ENCODE data around the gene SLIT3. TPM values are rescaled to one million over a fixed set of nuclear protein-coding genes. Genes with fewer than 3 reads are reported as not detected.
A peak's percentile ranks its signal among the peaks of the same experiment; 100 is the strongest.
"Not testable (repeated sequence)": the region's sequence is repeated elsewhere in the genome, so short reads cannot be mapped to it uniquely, and the experiment has no call there.

The SLIT3 gene
- total and polyA plus RNA-seq, 5 donors from 2014 or later, result not detected

- no peaks in the 10 kb centered on the region for H3K9me3 ChIP-seq (ENCODE audit: control insufficient read depth in 2 of 2, low read length in 2 of 2)
- no peaks in the 10 kb centered on the region for H3K27me3 ChIP-seq (ENCODE audit: control insufficient read depth, insufficient read depth, low read length)
- no peak overlapping the region for H3K27ac ChIP-seq (ENCODE audit: insufficient read depth, low read length, poor library complexity, severe bottlenecking)
- no peak for ATAC-seq (ENCODE audit: low read depth in 2 of 2)
- no peak for DNase-seq
- no peak overlapping the region for H3K4me3 ChIP-seq (ENCODE audit: low read depth, low read length)
- no peaks in the 10 kb centered on the region for H3K27me3 Mint-ChIP-seq
- no peak overlapping the region for H3K27ac Mint-ChIP-seq
- H3K4me1 ChIP-seq (ENCODE audit: control insufficient read depth, insufficient read depth, low read length, poor library complexity, severe bottlenecking), result no peaks in the 10 kb centered on the region
- H3K9me3 Mint-ChIP-seq, result peaks cover 0 to 5% (median 0%) of the 10 kb centered on the region in 7 donors
- no peaks in the 10 kb centered on the region for H3K36me3 Mint-ChIP-seq
- no peaks in the 10 kb centered on the region for H3K36me3 ChIP-seq (ENCODE audit: control insufficient read depth, insufficient read depth, low read length)
- H3K4me3 Mint-ChIP-seq, result no peak overlapping the region
- no peaks in the 10 kb centered on the region for H3K4me1 Mint-ChIP-seq
These were observed 548.3 kb downstream of the SLIT3 start for GRCh38 chr5:168752416-168753190.

- Mint-ChIP-seq H3K27ac (no peak overlapping the region), H3K27me3 (no peaks in the 10 kb centered on the region), H3K4me1 (no peaks in the 10 kb centered on the region), H3K9me3 (peaks cover 0 to 7% (median 0%) of the 10 kb centered on the region in 7 donors), H3K36me3 (no peaks in the 10 kb centered on the region), H3K4me3 (no peak overlapping the region)
- DNase-seq (no peak), ATAC-seq (ENCODE audit: low read depth in 2 of 2) (no peak)
- Histone ChIP-seq H3K36me3 (ENCODE audit: control insufficient read depth, insufficient read depth, low read length) (no peaks in the 10 kb centered on the region), H3K9me3 (ENCODE audit: control insufficient read depth in 2 of 2, low read length in 2 of 2) (no peaks in the 10 kb centered on the region), H3K27me3 (ENCODE audit: control insufficient read depth, insufficient read depth, low read length) (no peaks in the 10 kb centered on the region), H3K4me1 (ENCODE audit: control insufficient read depth, insufficient read depth, low read length, poor library complexity, severe bottlenecking) (no peaks in the 10 kb centered on the region), H3K27ac (ENCODE audit: insufficient read depth, low read length, poor library complexity, severe bottlenecking) (no peak overlapping the region), H3K4me3 (ENCODE audit: low read depth, low read length) (no peak overlapping the region)
These were observed 548.9 kb downstream of the SLIT3 start for GRCh38 chr5:168752012-168752411.

- H3K4me3 Mint-ChIP-seq, result no peak overlapping the region
- H3K36me3 ChIP-seq (ENCODE audit: control insufficient read depth, insufficient read depth, low read length), result no peaks in the 10 kb centered on the region
- ATAC-seq (ENCODE audit: low read depth in 2 of 2), result no peak
- H3K27me3 Mint-ChIP-seq, result no peaks in the 10 kb centered on the region
- peaks cover 0 to 8% (median 1%) of the 10 kb centered on the region in 7 donors for H3K9me3 Mint-ChIP-seq
- no peak for DNase-seq
- no peak overlapping the region for H3K27ac ChIP-seq (ENCODE audit: insufficient read depth, low read length, poor library complexity, severe bottlenecking)
- no peak overlapping the region for H3K27ac Mint-ChIP-seq
- no peaks in the 10 kb centered on the region for H3K4me1 ChIP-seq (ENCODE audit: control insufficient read depth, insufficient read depth, low read length, poor library complexity, severe bottlenecking)
- no peaks in the 10 kb centered on the region for H3K36me3 Mint-ChIP-seq
- no peaks in the 10 kb centered on the region for H3K27me3 ChIP-seq (ENCODE audit: control insufficient read depth, insufficient read depth, low read length)
- H3K4me3 ChIP-seq (ENCODE audit: low read depth, low read length), result no peak overlapping the region
- H3K9me3 ChIP-seq (ENCODE audit: control insufficient read depth in 2 of 2, low read length in 2 of 2), result no peaks in the 10 kb centered on the region
- H3K4me1 Mint-ChIP-seq, result no peaks in the 10 kb centered on the region
These were observed 550.0 kb downstream of the SLIT3 start for GRCh38 chr5:168750926-168751325.

DNA sequence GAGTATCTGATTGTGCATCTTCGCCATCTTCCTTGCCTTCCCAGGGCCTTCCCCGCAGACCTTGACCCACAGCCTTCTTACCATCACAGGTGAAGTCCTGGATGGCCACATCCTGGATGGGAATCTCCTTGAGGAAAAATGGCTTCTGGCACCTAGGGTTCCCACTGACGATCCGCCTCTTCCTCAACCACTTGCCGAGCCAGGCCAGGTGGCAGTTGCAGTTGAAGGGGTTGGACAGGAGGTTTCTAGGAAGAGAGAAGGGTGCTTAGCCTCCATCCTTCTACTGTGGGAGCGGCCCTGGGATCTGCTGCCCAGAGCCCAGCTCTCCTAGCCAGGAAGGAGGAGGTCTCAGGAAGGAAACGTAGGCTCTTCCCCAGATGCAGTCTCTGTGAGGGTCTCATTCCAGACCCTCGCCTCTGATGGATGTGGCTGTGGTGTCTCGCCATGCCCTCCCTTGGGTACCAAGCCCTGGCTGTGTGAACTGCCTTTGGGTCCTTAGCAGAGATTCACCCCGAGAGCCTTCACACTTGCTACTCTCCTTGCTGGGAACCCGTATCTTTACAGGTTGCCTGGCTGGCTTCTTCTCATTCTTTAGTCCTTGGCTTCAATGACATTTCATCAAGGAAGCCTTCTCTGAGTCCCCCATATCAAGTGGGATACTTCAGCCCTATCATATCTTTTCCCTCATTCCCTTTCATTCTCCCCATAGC, 551.4 kb downstream of the SLIT3 start:
- Histone ChIP-seq H3K36me3 (ENCODE audit: control insufficient read depth, insufficient read depth, low read length) (no peaks in the 10 kb centered on the region), H3K9me3 (ENCODE audit: control insufficient read depth in 2 of 2, low read length in 2 of 2) (no peaks in the 10 kb centered on the region), H3K27ac (ENCODE audit: insufficient read depth, low read length, poor library complexity, severe bottlenecking) (no peak overlapping the region), H3K4me3 (ENCODE audit: low read depth, low read length) (no peak overlapping the region), H3K27me3 (ENCODE audit: control insufficient read depth, insufficient read depth, low read length) (no peaks in the 10 kb centered on the region), H3K4me1 (ENCODE audit: control insufficient read depth, insufficient read depth, low read length, poor library complexity, severe bottlenecking) (no peaks in the 10 kb centered on the region)
- no peak overlapping the region for H3K4me3 Mint-ChIP-seq
- ATAC-seq (ENCODE audit: low read depth in 2 of 2) (no peak), DNase-seq (no peak)
- H3K9me3 Mint-ChIP-seq, result peaks cover 0 to 8% (median 2%) of the 10 kb centered on the region in 7 donors
- H3K27ac Mint-ChIP-seq, result no peak overlapping the region
- H3K4me1 Mint-ChIP-seq, result no peaks in the 10 kb centered on the region
- no peaks in the 10 kb centered on the region for H3K27me3 Mint-ChIP-seq
- no peaks in the 10 kb centered on the region for H3K36me3 Mint-ChIP-seq

- no peaks in the 10 kb centered on the region for H3K27me3 Mint-ChIP-seq
- Histone ChIP-seq H3K4me1 (ENCODE audit: control insufficient read depth, insufficient read depth, low read length, poor library complexity, severe bottlenecking) (no peaks in the 10 kb centered on the region), H3K4me3 (ENCODE audit: low read depth, low read length) (no peak overlapping the region), H3K27ac (ENCODE audit: insufficient read depth, low read length, poor library complexity, severe bottlenecking) (no peak overlapping the region), H3K27me3 (ENCODE audit: control insufficient read depth, insufficient read depth, low read length) (no peaks in the 10 kb centered on the region), H3K36me3 (ENCODE audit: control insufficient read depth, insufficient read depth, low read length) (no peaks in the 10 kb centered on the region), H3K9me3 (ENCODE audit: control insufficient read depth in 2 of 2, low read length in 2 of 2) (no peaks in the 10 kb centered on the region)
- no peak for ATAC-seq (ENCODE audit: low read depth in 2 of 2)
- no peak overlapping the region for H3K27ac Mint-ChIP-seq
- no peaks in the 10 kb centered on the region for H3K36me3 Mint-ChIP-seq
- H3K4me3 Mint-ChIP-seq, result no peak overlapping the region
- peaks cover 0 to 8% (median 2%) of the 10 kb centered on the region in 7 donors for H3K9me3 Mint-ChIP-seq
- H3K4me1 Mint-ChIP-seq, result no peaks in the 10 kb centered on the region
- DNase-seq, result peak in 1 of 3 donors; percentile 33
These were observed 552.8 kb downstream of the SLIT3 start for GRCh38 chr5:168747987-168748777.

- ATAC-seq (ENCODE audit: low read depth in 2 of 2), result no peak
These were observed 553.9 kb downstream of the SLIT3 start for GRCh38 chr5:168746893-168747640.

DNA sequence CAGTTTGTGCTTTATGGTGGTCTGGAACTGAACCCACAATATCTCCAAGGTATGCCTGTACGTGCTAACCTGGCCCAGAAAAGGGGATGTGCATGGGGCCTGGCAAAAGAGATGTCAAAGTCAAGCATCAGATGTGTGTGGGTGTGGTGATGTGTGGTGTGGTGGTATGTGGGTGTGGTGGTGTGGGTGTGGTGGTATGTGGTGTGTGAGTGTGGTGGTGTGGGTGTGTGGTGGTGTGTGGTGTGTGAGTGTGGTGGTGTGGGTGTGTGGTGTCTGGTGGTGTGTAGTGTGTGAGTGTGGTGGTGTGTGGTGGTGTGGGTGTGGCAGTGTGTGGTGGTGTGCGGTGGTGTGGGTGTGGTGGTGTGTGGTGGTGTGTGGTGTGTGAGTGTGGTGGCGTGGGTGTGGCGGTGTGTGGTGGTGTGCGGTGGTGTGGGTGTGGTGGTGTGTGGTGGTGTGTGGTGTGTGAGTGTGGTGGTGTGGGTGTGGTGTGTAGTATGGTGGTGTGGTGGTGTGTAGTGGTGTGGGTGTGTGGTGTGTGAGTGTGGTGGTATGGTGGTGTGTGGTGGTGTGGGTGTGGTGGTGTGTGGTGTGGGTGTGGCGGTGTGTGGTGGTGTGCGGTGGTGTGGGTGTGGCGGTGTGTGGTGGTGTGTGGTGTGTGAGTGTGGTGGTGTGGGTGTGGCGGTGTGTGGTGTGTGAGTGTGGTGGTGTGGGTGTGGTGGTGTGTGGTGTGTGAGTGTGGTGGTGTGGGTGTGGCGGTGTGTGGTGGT, 554.6 kb downstream of the SLIT3 start:
- H3K4me3 Mint-ChIP-seq; DNase-seq; H3K27ac Mint-ChIP-seq; H3K27me3 Mint-ChIP-seq; H3K9me3 Mint-ChIP-seq; H3K27me3 ChIP-seq (ENCODE audit: control insufficient read depth, insufficient read depth, low read length); H3K36me3 Mint-ChIP-seq; H3K9me3 ChIP-seq (ENCODE audit: control insufficient read depth in 2 of 2, low read length in 2 of 2); H3K4me3 ChIP-seq (ENCODE audit: low read depth, low read length); H3K36me3 ChIP-seq (ENCODE audit: control insufficient read depth, insufficient read depth, low read length); H3K4me1 ChIP-seq (ENCODE audit: control insufficient read depth, insufficient read depth, low read length, poor library complexity, severe bottlenecking); ATAC-seq (ENCODE audit: low read depth in 2 of 2); H3K4me1 Mint-ChIP-seq; H3K27ac ChIP-seq (ENCODE audit: insufficient read depth, low read length, poor library complexity, severe bottlenecking): not testable (repeated sequence)

More at GRCh38 chr5:168746893-168747640, 553.9 kb downstream of the SLIT3 start:
- Mint-ChIP-seq H3K27ac (no peak overlapping the region), H3K9me3 (peaks cover 0 to 8% (median 2%) of the 10 kb centered on the region in 7 donors), H3K4me1 (no peaks in the 10 kb centered on the region), H3K4me3 (no peak overlapping the region), H3K36me3 (no peaks in the 10 kb centered on the region), H3K27me3 (no peaks in the 10 kb centered on the region)
- no peaks in the 10 kb centered on the region for H3K27me3 ChIP-seq (ENCODE audit: control insufficient read depth, insufficient read depth, low read length)
- no peaks in the 10 kb centered on the region for H3K4me1 ChIP-seq (ENCODE audit: control insufficient read depth, insufficient read depth, low read length, poor library complexity, severe bottlenecking)
- no peak overlapping the region for H3K27ac ChIP-seq (ENCODE audit: insufficient read depth, low read length, poor library complexity, severe bottlenecking)
- no peak overlapping the region for H3K4me3 ChIP-seq (ENCODE audit: low read depth, low read length)
- no peaks in the 10 kb centered on the region for H3K9me3 ChIP-seq (ENCODE audit: control insufficient read depth in 2 of 2, low read length in 2 of 2)
- no peak for DNase-seq
- H3K36me3 ChIP-seq (ENCODE audit: control insufficient read depth, insufficient read depth, low read length), result no peaks in the 10 kb centered on the region

Data from CD4-positive, CD25-positive, alpha-beta regulatory T cell (primary cell).